Stimulated activated CD4-positive, alpha-beta T cell treated with anti-CD3 and anti-CD28 coated beads, Interleukin-1b, Interleukin-23, amount 100 ng/mL, for 24 hours (primary cell): Measurements from ENCODE around the gene ZDHHC3.
"Not testable (repeated sequence)": the region's sequence is repeated elsewhere in the genome, so short reads cannot be mapped to it uniquely, and the experiment has no call there.

Source experiments
- DNase-seq, 4 experiments: peaks; one replicate each; pipeline ENCODE4 v3.0.0-alpha.2; 2020; ENCODE audit warnings: low read depth in 4 of 4, low spot score in 1 of 4

ZDHHC3 gene

DNA sequence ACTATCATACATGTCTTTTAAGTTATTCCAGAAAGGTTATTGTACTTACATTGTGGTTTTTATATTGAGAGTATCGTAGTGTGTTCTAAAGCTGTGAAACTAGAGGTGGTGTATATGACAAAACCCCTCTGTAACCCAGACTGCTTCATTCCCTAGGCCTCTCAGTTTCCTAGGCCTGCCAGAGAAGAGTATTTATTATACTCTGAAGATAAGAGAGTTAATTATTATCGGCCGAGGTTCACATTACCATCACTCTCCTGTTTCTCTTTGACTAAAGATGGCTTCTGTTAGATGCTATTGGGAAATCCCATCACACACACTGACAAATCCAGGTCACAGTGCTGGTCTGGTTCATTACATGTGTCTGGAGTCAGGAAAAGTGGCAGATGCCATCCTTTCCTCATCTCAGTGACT lies 20.6 kb upstream of the ZDHHC3 start:
- no peak for DNase-seq

GRCh38 chr3:44995142-44995770 lies 19.3 kb upstream of the ZDHHC3 start:
- DNase-seq: no peak

DNA sequence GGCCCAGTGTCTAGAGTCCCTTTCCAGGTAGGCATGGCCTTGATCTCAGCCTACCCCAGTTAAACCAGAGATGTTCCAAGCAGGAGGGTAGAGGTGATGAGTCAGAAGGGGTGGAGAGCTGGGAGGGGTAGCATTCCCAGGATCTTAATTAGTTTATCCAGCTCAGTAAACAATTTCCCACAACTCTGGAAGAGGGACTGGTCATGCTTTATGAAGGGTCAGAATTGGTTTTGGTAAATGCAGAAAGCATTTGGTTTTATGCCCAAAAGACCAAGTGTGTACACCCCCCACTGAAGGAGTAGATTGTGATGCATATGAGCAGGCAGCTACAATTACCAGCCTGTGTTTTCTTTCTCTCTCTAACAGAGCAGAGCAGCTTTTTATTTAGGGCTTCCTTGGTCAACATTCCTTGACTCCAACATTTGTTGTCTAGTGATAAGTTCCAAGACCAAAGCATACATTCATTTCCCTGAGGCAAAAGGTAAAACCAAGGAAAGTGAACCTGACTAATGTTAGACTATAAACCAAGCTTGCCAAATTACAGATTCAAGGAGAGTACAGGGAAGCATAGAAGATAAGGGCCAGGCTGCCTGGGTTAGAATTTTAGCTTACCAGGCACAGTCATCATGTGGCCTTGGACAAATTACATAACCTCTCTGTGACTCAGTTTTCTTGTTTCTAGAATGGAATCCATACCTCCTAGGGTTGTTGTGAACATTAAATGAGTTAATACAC lies 17.7 kb upstream of the ZDHHC3 start:
- no peak for DNase-seq

DNA sequence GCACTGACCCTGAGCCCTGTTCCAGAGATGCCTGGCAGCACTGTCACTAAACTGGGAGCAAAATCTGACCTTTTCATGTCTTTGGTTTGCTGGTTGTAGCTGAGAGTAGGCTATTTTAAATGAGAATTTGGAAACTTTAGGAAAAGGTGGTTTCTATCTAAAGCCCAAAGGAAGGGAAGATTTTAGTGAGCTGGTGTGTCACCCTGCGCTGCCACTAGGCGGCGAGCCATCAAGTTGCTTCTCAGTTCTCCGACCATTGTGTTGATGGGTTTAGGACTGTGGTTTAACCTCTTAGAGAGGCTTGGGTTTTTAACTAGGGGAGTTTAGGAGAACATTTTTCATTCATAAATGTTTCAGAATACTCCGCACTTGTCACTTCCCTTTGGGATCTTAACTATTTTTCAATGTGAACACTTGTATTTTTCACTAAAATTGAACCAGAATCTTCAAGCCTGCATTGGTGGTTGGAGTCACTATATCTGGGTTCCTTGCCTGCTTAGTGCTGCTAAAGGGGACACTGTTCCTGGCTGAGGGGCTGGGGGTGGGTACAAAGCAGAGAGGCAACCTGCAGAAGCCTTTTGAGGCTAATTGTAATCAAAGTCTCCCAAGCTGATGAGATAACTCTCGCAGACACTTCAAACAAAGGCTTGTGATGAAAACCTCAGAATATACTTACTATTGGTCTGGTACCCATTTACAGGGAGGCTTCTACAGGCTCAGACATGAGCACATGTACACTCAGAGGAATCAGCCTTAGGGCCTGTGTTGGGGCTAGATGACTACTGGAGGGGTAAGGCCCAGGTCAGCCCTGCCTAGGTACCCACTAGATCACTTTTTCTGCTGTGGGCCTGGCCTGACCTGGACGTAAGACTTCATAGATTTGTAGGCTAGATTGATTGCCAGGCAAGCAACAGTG lies 16.8 kb upstream of the ZDHHC3 start:
- DNase-seq: no peak

GRCh38 chr3:44991326-44991725 lies 15.4 kb upstream of the ZDHHC3 start:
- DNase-seq: no peak

DNA sequence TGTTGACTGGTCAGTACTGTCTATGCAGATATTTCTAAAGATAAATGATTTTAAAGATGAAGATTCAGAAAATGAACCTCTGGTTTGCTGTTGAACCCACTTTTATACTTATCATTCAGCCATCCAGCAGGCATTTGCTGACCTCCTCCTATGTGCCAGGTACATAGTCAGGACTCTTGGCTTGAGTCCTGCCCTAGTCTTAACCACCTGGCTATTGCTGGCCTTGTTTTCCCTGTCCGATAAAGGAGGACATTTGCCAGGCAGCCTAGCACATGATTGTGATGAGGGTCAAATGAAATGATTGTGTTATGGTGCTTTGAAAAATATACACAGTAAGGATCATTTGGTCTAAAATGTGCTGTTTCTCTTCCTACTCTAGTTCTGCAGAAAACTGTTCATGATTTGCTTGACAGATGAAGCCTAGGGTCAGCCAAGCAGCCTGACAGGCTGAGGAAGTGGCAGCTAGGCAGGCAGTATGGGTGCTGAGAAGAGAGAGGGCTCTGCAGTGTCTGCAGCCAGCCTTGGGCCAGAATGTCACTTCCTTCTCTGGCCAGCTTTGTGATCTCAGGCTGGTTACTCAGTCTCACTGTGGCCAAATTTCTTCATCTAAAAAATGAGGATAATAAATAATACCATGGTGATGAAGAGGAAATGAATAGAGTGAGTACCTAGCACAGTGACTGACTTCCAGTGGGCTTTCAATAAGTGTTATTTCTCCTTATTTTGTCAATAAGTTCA lies 13.8 kb upstream of the ZDHHC3 start:
- DNase-seq: no peak

- DNase-seq: no peak
Measured at GRCh38 chr3:44989141-44989540, 13.2 kb upstream of the ZDHHC3 start.

GRCh38 chr3:44988073-44988472 lies 12.1 kb upstream of the ZDHHC3 start:
- no peak for DNase-seq

DNA sequence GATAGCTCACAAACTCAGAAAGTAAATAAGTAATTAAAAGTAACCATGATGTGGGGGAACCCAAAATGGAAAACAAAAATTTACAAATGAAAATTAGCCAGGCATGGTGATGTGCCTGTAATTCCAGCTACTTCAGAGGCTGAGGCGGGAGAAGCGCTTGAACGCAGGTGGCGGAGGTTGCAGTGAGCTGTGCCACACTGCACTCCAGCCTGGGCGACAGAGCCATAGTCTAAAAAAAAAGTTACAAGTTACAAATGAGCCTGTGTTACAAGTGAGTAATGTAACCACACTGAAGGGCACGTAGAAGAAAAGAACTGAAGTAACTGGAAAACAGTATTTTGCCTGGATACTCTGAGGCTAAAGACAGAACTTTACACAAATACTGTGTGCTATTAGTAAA lies 11.4 kb upstream of the ZDHHC3 start:
- no peak for DNase-seq

DNA sequence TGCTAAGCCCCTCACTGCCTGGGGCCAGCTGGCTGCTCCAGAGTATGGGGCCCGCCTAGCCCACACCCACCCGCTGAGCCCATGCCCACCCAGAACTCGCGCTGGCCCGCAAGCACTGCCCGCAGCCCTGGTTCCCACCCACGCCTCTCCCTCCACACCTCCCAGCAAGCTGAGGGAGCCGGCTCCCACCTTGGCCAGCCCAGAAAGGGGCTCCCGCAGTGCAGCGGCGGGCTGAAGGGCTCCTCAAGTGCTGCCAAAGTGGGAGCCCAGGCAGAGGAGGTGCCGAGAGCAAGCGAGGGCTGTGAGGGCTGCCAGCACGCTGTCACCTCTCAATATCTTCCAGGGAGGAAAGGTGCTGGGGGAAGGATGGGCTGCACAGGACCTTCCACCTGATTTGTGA lies 10.4 kb upstream of the ZDHHC3 start:
- not testable (repeated sequence) for DNase-seq

DNA sequence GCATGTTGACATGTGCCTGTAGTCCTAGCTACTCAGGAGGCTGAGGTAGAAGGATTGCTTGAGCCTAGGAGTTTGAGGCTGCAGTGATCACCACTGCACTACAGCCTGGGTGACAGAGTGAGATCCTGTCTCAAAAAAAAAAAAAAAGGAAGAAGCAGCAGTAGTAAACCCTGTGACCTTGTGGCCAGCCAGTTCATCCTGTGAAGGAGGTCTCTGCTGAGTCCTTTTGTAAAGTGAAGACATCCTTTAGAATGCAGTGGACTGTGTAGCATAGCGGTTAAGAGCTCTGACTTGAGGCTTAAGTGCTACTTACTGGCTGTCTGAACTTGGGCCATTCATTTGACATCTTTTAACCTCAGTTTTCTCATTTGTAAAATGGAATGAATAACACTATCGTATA lies 8.4 kb upstream of the ZDHHC3 start:
- no peak for DNase-seq

- no peak for DNase-seq
Measured at GRCh38 chr3:44983484-44983941, 7.5 kb upstream of the ZDHHC3 start.

GRCh38 chr3:44982817-44983216 lies 6.8 kb upstream of the ZDHHC3 start:
- DNase-seq: no peak

GRCh38 chr3:44981751-44982150 lies 5.8 kb upstream of the ZDHHC3 start:
- no peak for DNase-seq

DNA sequence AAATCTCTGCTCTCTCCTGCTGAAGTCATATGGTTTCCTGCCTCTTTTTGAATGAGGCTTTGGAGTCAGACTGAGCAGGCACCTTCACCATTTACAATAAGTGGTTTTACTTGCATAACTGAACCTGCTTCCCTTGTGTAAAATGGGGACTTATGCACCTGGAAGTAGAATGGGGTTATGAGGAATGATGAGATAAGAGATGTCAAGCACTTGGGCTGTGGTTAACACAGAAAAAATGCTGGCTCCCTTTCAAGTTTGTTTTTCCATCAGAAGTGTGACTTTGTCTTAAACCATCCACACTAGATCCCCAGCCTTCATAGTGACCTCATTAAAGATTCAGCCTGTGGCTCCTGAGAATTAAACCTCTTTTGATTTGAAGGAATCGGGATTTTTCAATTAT lies 5.2 kb upstream of the ZDHHC3 start:
- DNase-seq: no peak

- no peak for DNase-seq
Measured at GRCh38 chr3:44974416-44974815, 1.6 kb downstream of the ZDHHC3 start.

GRCh38 chr3:44970926-44971490 lies 5.0 kb downstream of the ZDHHC3 start:
- no peak for DNase-seq

DNA sequence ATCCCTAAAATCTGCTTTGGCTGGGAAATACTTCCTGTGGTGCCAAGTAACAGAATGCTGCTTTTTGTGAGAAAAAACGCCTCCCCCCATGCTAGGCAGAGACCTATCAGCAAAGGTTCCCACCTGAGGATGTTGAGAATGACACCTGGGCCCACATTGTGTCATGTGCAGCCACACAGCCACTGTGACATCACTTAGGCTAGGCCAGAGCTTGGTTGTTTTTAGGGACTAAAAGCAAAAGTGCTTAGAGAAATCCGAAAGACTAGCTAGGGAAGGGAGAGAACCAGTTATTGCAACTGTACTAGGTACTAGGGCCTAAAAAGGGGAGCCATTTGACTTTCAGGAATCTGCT lies 6.2 kb downstream of the ZDHHC3 start:
- DNase-seq: no peak

- DNase-seq: no peak
Measured at GRCh38 chr3:44969154-44969827, 6.7 kb downstream of the ZDHHC3 start.

- DNase-seq: no peak
Measured at GRCh38 chr3:44968447-44968858, 7.5 kb downstream of the ZDHHC3 start.
